Activated effector memory CD4-positive, alpha-beta T cell treated with anti-CD3 and anti-CD28 coated beads, Interleukin-2, amount 50 U/mL, for 16 hours (primary cell): ENCODE results near the gene GRAMD1B.
A peak's percentile ranks its signal among the peaks of the same experiment; 100 is the strongest.

Experiments
- DNase-seq: peaks from one replicate; pipeline ENCODE4 v3.0.0-alpha.2; 2020

The GRAMD1B gene

GRCh38 chr11:123594921-123595320, 164.9 kb downstream of the GRAMD1B start:
- no peak for DNase-seq

DNA sequence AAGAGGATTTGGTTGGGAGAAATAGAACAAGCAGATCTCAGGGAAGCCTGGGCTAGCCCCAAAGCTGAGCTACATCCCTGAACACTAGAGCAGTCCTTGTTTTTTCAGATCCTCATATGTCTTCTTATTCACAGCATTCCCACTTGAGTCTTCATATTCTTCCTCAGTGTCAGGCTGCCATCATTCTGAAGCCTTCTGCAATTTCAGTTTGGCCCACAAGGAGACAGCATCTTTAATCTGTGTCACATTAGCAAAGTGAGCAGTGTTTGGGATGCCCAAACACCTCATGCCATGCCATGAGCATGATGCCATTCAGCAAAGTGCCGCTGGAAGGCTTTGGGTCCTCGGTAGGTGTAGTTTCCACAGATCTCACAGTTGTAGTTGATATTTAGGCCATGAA, 167.8 kb downstream of the GRAMD1B start:
- DNase-seq = no peak

DNA sequence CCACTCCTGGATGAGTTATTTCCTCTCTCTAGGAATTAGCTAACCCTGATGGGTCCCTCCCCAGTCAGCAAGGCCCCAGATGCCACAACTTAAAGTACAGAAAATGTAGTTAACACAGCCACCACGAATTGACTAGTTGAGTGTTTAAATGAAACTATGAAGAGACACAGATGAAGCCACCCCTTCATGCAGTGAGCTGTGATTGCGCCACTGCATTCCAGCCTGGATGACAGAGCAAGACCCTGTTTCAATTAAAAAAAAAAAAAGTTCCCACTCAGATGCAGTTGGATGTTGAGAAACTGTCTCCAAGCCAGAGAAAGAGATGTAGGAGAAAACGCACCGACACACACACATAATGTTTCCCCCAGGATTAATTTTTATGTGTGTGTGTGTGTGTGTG, 171.1 kb downstream of the GRAMD1B start:
- DNase-seq = no peak

- no peak for DNase-seq
Observed at GRCh38 chr11:123601743-123602142, 171.7 kb downstream of the GRAMD1B start.

DNA sequence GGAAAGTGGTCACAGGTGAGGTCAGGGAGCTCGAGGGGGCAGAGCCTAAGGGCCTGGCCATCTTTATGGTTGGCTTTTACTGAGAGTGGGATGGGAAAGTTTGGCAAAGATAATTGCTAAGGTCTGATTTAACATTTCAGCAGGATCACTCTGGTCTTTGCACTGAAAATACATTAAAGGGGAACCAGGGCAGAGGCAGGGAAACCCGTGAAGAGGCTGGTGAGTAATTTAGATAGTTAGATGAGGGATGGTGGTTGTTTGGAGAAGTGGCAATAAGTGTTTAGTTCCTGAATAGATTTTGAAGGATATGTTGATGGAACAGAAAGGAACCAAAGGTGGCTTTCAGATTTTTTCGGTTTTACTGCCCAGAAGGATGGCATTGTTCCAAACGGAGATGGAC, 173.6 kb downstream of the GRAMD1B start:
- no peak for DNase-seq

GRCh38 chr11:123607781-123608180, 177.7 kb downstream of the GRAMD1B start:
- no peak for DNase-seq

- DNase-seq = no peak
Observed at GRCh38 chr11:123608371-123608770, 178.3 kb downstream of the GRAMD1B start.

GRCh38 chr11:123608945-123609344, 178.9 kb downstream of the GRAMD1B start:
- no peak for DNase-seq

GRCh38 chr11:123611698-123612097, 181.6 kb downstream of the GRAMD1B start:
- DNase-seq = no peak

GRCh38 chr11:123616505-123617198, 186.6 kb downstream of the GRAMD1B start:
- DNase-seq = no peak

DNA sequence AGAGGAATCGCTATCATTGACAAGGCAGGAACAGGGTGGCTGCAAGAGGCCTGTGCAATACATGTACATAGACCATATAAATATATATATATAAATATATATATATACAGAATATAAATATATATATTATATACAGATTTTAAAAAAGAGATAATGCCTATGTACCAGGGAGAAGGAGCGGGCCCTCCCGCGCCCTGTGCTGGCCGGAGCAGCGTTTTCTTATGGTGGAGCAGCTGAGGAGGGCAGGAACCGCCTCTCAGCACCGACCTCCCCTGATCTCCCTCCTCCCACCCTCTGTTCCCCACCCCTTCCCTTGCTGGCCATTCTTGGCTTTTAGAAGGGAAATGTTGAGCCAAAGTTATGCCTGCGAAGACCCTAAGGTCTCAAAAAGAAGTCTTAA, 192.5 kb downstream of the GRAMD1B start:
- no peak for DNase-seq

GRCh38 chr11:123624974-123625373, 194.9 kb downstream of the GRAMD1B start:
- no peak for DNase-seq

GRCh38 chr11:123628936-123629683, 199.0 kb downstream of the GRAMD1B start:
- no peak for DNase-seq

DNA sequence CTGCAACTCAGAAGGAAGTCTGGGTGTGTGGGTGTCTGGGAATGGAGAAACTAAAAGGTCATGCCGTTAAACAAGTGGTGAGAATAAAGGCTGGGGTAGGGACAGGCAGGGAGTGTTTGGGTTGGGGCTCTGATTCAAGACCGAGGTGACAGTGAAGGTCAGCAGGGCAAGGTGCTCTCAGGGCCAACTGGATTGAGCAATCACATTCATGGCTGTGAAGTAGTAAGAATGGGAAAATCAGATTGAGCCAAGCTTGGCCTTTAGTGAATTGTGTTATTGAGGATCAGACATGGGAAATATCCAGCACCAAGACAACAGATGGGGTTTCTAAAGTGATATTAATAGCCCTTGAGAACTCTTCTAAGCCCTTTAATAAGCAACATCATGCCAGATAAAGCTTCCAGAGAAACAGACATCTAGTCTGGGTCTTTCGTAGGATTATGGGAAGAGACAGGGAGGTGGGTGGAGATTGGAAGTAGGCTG, 200.1 kb downstream of the GRAMD1B start:
- DNase-seq = no peak

- DNase-seq = no peak
Observed at GRCh38 chr11:123640029-123640428, 210.0 kb downstream of the GRAMD1B start.

DNA sequence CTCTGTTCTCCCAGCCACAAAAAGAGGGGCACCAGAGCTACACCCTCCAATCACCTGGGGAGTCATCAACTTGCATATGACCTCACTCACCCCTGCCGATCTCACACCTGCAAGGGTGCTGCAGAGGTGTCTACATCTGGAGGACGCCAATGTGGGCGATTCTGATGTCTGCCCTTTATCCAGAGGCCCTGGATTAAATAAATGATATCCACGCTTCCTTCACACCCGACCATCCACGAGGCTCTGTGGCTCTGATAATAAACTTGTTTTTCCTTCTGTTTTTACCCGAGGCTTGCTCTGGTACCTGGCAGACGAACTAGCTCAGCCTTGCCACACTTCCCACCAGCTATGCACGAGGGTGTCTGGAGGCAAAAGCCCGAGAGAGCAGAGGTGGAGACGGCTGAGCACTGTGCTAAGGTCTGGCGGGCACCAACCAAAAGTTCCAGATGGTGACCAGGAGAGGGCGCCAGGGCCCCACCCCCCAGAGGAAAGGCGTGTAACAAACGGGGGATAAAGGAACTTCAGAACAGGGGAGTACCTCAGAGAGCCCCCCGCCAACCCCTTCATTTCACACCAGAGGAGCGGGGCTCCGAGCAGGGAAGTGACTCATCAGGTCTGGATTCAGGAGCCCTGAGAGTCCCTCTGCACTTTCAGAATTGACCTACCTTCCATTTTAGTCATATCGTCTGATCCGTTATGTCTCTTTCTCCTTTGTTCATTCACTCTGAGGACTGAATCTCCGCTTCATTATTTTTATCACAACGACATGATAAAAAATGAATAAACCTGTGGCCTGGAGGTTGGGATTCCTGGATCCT, 210.8 kb downstream of the GRAMD1B start:
- peak; percentile 72 for DNase-seq

GRCh38 chr11:123641495-123641840, 211.4 kb downstream of the GRAMD1B start:
- DNase-seq = no peak

GRCh38 chr11:123642435-123642834, 212.4 kb downstream of the GRAMD1B start:
- DNase-seq = no peak

GRCh38 chr11:123645286-123645975, 215.4 kb downstream of the GRAMD1B start:
- no peak for DNase-seq

DNA sequence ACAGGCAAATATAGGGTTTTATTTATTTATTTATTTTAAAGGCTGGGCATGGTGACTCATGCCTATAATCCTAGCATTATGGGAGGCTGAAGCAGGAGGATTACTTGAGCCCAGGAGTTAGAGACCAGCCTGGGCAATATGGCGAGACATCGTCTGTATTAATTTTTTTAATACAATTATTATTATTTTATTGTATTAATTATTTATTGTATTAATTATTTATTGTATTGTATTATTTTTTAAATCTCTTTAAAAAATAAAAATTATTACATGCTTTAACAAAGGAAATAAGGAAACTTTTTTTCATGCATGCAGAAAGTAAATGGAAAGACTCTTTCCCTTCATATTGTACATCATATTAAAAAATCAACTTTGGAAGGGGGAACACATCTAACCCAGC, 220.8 kb downstream of the GRAMD1B start:
- no peak for DNase-seq

DNA sequence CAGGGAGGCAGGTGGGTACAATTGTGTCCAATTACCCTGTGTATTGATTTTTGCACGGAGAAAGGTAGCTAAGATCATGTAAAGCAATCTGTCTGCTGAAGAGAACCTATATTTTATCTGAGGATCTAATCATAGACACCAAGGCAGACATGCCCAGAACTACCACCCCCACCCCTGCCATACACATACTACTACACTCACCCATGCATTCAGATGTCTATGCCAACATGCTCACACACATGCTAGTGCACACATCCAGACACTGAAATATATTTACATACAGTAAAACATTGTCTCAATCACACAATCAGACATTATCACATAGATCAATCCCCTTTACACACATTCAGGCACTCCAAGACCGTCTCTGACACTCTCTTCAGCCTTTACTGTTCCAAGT, 222.5 kb downstream of the GRAMD1B start:
- no peak for DNase-seq

- no peak for DNase-seq
Observed at GRCh38 chr11:123653483-123653826, 223.4 kb downstream of the GRAMD1B start.
